Measurements from ENCODE around the gene PFKL.

- peak; percentile 86 for TF ChIP-seq CTCF (IDR thresholded peaks at IDR 0.05; ENCODE audit: borderline replicate concordance, extremely low read depth, low read length, poor library complexity, severe bottlenecking)
- TF ChIP-seq EZH2 (IDR thresholded peaks at IDR 0.05; ENCODE audit: borderline replicate concordance, low read depth, low read length, severe bottlenecking), result no peak
Measured at GRCh38 chr21:44297525-44298290, 2.1 kb upstream of the PFKL start.
